IPS DF 19.7 (cell line): ENCODE measurements around the gene MRPS2.
"Not testable (repeated sequence)": the region's sequence is repeated elsewhere in the genome, so short reads cannot be mapped to it uniquely, and the experiment has no call there.

Experiments used
- DNase-seq: peaks from one replicate; pipeline ENCODE4 v3.0.0-alpha.2; 2013; ENCODE audit warnings: low read depth, low spot score

Gene MRPS2

DNA sequence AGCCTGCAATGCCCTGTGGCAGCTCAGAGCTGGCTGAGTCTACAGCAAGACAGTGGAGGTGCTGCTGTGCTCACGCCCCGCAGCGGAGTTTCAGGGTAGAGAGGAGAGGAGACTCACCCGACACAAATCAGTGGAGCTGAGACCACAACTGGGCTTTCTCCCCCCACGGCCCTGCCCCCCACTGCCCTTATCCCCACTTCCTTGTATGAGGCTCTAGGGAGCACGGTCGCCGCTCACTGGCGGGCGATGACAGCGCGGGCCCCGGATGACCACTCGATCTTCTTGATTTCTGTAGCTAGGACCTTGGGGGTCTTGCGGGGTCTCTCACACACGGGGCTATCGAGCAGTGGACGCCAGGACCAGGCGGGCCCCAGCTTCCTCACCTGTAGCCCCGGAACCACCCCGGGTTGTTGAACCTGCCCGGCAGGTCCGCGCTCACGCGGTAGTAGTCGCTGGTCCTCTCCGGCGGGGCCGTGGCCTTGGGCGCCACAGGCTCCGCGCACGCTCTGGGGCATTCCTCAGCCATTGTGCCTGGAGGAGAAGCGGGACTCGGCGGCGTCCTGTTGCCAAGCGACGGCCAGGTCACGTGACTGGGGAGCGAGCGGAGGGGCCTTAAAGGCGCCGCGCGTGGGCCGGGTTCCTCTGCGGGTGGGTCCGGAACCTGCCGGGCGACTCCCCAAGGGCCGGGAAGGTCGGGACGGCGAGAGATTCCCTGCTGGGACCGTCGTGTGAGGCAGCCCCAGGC lies 984 bp upstream of the MRPS2 start:
- DNase-seq, result no peak

DNA sequence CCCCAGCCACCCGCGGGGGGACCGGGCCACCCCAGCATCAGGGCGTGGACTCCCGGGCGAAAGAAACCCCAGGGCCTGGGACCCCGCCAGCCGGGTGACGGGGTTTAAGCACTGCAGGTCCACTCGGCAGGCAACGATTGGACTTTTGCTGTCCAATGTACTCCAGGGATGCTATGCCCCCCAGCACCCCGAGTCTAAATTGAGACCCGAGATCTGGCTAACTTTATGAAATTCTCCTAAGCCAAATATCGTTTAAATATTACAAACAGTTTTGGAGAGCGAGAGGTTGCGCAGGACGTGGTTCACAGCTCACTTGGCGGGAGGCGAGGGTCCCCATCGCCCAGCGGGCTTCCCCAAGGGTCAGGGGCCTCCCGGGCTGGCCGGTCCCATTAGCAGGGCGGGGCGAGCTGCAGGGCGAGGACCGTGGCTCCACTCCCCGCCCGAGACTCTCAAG lies 384 bp upstream of the MRPS2 start:
- DNase-seq, result no peak

DNA sequence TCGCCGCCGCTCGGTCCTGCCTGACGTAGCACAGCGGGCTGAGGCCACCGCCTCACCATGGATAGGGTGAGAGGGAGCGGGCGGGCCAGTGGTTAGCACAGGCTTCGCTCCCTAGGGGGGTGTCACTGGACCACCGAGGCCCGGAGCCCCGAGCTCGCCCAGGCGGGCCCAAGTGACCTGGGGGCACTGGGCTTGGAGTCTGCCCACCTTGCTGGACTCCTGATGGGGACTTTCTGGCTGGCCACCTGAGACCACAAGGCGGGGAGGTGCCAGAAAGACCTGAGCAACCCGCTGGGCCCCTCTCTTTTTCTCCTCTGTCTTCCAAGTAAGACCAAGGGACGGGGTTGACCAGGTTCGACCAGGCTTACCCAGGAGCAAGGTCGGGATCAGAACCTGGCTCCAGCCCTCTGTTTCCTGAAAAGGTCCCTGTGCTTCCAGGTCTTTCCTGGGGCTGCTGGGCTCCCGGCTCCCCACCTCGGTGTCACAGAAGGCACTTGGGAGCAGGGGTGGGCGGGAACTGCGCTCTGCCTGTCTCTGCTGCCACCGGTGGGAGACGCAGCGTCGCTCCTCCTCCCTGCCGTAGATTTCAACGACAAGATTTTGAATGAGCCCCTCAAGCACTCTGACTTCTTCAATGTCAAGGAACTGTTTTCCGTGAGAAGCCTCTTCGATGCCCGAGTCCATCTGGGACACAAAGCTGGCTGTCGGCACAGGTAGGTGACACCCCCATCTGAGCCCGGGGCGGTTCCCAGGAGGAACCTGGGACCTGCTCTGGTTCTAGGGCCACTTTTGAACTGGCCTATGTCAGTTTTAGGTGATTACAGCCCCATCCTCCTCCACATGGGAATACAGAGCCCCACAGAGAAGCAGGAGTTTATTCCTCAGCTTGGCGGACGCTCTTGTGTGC lies 1.0 kb downstream of the MRPS2 start:
- DNase-seq, result no peak

DNA sequence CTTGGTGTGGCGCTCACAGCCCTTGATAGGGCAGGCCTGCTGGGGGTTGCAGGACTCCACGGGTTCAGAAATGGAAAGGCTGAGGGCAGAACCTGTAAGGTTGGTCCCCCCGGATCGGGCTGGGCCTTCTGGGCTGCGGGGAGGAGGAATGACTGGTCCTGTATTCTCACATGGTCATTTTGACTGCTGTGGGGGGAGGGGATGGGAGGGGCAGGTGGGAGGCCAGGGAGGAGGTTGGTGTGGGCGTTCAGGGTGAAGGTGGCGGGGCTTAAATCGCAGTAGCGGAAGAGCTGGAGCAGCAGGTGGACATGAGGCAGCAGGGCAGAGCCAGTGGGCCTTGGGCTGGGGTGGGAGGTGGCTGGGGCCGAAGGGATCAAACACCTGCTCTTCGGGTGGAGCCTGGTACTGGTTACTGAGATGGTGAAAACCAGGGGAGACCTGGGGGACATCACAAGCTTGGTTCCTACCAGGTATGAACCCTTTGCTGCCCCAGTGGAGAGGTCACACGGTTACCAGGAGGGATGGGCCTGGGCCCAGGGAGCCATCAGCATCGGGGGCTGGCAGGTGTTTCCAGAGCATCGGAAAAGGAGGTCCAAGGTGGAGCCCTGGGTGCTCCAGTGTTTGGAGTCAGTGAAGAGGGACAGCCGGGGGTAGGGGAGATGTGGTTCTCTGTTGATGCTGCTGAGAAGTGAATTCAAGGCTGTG lies 1.8 kb downstream of the MRPS2 start:
- DNase-seq, result no peak

DNA sequence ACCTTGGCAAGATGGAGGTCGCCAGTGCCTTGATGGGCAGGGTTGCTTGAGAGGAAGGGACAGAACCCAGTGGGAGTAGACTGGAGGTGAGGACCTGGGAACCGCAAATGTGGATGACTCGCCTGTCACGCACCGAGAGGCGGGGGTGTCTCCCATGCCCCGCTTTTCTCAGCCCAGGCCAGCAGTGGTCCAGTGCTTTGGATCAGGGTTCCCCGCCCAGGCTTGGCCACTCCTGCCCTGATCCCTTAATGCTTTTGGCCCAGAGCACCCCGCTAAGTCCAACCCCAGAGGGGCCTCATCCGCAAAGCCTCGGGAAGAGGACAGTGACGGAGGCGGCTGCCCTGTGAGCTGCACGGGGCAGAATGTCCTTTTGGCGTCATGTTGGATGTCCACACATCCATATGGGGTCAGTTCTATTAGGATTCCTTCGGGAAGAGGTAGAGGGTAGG lies 2.4 kb downstream of the MRPS2 start:
- DNase-seq, result no peak

DNA sequence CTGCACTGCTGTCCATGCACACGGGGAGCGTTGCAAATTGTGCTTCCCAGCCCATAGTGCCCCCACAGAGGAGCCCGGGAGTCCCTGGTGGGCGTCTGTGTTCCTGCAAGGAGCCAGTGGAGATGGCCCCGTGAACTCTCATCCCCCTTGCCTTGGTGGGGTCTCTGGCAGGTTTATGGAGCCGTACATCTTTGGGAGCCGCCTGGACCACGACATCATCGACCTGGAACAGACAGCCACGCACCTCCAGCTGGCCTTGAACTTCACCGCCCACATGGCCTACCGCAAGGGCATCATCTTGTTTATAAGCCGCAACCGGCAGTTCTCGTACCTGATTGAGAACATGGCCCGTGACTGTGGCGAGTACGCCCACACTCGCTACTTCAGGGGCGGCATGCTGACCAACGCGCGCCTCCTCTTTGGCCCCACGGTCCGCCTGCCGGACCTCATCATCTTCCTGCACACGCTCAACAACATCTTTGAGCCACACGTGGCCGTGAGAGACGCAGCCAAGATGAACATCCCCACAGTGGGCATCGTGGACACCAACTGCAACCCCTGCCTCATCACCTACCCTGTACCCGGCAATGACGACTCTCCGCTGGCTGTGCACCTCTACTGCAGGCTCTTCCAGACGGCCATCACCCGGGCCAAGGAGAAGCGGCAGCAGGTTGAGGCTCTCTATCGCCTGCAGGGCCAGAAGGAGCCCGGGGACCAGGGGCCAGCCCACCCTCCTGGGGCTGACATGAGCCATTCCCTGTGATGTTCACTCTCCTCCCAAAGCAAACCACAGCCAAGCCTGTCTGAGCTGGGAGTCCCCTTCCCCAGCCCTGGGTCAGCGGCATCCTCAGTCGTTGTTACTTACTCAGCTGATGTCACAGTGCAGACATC lies 3.1 kb downstream of the MRPS2 start:
- no peak for DNase-seq

DNA sequence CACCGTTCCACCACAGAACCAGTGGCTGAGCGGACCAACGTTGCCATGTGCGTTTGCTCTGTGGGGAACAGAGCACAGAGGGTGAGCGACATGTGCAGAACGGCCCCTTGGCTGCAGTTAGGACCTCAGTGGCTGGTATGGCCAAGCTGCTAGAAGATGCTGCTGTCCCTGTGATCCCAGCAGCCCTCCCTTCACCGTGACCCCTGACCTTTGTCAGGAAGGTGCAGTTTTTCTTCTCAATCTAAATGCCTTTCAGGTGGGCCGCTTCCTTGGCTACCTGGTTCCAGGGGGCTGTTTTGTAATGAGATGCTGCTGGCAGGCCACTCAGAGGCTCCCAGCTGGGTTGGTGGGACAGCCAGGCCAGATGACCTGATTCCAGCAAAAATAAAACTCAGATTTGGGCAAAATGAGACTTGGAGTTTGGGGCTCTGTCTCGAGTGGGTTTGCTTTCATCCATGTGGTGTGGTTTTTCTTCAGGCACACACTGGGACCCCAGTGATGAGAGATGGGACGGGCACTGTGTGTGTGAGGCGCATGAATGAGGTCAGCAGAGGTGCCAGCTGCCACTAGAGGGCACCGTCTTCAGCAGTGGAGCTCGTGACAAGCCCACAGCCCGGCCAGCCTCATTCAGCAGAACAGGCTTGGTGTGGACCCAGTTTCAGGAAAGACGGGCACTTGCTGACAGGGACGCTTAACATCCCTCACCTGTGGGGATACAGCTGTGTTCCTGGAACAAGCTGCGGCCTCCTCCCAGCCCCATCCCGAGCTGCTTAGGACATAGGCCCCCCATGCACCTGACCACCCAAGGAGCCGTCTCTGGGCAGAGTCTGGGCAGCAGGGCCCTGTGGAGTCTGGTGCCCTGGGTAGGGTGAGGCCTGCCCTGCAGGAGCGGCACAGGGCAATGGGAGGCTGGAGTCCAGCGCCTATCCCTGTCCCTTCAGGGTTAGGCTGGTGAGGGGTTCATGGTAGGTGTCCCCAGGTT lies 4.1 kb downstream of the MRPS2 start:
- no peak for DNase-seq

DNA sequence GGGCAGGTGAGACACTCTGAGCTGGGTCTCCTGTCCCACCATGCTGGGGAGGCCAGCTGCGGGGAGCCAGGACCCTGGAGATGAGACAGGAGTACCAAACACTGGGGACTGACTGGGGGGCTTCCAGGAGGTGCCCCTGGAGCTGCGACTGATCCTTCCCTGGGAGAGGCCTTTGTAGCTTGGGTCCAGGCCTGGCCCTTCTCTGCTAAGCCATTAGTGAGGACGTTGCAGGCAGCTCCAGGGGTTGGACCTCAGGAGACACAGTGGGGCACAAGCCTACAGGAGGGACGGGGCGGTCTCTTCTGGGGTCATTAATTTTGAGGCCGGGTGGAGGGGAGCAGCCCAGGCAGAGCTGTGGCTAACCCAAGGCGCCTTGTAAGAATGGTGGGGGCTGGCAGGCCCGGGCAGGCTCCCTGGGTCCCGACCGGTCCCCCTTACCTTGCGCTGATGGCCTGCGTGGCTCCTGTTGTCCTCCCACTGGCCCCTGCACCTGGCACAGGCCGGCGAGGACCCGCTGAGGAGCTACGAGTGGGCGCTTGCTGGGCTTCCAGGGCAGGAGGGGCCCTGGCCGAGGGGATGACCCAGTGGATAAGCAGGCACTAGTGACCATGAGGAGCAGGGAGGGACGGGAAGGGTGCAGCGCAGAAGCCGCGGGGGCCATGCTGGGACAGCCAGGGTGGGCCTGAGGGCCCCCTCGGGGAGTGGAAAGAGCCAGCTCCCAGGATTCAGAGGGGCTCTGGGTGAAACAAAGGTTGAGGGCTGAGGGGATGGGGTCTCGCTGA lies 5.1 kb downstream of the MRPS2 start:
- no peak for DNase-seq

DNA sequence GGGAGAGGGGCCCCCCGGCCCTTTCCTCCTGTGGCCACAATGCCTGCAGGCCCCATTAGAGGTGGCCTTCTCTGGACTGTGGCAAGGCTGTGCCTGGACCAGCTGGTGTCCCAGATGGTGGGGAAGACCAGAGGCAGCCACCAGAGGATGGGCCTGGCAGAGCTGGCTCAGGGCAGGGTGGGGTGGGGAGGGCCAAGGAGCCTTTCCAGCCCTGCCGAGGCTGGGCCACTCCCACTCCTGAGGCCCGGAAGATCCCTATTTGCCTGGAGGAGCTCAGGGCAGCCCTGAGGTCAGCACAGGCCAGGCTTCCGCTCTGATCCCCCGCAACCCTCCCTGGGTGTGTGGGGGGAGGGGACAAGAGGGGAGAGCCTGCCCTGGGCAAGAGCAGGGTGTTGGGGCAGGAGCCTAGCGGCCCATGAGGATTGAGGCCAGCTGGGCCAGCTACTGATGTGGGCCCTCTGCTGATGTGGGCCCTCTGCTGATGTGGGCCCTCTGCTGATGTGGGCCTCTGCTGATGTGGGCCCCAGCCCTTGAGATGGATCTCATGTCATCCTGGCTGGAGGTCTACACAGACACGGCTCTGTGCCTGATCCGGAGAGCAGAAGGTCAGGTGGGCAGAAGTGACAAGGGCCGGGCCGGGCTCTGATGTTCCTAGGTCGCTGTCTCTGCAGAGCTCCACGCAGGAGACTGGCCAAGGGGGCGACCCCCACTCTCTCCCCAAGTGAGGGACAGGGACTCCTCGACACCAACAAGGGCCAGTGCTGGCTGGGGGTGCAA lies 6.0 kb downstream of the MRPS2 start:
- DNase-seq, result no peak

DNA sequence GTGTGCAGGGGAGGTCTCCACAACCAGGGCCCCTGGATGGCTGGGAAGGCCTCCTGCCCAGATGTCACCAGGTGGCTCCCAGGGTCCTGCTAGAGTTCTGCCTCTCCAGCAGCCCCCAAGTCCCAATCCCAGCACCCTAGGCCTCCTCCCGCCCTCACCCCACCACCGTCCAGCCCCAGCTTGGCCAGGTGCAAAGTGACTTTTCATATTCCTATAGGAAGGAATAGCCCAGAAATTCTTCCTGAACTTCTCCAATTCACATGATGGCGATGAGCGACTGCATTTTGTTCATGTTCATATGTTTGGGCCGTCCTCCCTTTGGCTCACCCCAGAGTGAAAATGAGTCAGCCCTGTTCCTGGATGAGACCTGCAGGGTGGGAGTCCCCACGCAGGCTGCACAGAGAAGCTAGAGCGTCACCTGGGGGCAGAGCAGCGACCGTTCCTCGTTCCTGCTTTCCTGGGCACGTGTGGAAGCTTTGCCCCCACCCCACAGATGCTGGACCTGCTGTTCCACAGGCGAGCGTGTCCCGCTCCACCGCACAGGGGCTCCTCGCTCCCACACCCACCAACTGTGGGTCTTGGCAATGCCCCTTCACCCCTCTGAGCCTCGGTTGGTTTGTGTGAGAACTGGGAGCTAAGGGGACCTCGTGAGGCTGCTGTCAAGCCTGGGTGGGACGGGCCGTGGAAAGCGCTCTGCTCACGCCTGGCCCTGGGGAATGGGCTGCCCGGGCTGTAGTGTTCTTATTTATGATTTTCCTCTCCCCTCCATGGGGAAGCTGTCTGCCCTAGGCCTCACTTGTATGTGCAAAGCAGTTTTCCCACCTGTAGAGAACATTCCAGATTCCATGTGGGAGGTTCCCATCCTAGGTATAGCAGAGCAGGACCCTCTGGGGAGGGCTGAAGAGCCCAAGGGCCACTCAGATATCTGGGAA lies 6.9 kb downstream of the MRPS2 start:
- no peak for DNase-seq

DNA sequence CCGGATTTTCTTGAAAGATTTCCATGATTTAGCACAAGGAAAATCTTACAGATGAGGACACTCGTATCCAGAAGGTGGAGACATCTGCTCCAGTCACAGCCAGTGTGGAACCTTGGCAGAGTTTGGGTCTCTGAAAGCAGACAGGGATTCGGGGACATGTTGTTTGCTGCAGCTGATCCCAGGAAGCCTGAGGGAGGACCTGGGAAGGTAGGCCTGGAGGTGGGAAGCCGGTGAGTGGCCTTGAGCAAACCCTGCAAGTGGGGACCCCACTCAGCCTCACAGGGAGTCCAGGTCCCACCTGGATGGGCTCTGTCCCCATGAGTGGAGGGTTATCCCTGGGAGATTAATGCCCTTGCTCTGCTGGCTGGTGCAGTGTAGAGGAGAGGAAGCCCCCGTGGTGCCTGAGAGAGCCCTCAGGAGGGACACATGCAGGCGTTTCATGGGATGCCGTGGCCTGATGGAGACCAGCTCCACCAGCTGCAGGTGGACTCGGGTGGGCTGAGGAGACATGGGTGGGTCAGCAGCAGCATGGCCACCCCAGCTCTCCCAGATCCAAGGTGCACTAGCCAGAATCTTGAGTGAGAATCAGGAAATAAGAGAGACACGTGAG lies 7.8 kb downstream of the MRPS2 start:
- no peak for DNase-seq

DNA sequence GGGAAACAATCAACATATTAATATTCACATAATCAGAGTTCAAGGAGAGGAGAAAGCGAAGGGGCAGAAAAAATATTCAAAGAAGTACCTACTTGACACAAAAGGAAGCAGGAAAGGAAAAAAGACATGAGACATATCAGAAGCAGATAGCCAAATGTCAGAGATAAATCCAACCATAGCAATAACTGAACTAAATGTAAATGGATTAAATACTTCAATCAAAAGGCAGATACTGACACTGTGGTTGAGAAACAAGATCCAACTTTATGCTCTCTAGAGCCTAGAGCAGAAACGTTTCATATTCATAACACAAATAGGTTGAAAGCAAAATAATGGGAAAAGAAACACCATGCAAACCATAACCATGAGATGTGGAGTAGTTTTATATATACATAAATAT lies 9.0 kb downstream of the MRPS2 start:
- DNase-seq, result no peak

DNA sequence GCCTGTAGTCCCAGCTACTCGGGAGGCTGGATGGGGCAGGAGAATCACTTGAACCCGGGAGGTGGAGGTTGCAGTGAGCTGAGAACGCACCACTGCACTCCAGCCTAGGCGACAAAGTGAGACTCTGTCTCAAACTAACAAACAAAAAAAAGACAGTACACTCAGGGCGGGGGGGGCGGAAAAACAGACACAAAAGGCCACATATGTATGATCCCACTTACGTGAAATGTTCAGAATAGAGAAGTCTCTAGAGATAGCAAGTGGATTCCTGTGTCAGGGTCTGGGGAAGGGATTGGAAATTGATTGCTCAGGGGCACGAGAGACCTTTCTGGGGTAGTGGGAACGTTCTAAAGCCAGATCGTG lies 11.7 kb downstream of the MRPS2 start:
- DNase-seq, result no peak

DNA sequence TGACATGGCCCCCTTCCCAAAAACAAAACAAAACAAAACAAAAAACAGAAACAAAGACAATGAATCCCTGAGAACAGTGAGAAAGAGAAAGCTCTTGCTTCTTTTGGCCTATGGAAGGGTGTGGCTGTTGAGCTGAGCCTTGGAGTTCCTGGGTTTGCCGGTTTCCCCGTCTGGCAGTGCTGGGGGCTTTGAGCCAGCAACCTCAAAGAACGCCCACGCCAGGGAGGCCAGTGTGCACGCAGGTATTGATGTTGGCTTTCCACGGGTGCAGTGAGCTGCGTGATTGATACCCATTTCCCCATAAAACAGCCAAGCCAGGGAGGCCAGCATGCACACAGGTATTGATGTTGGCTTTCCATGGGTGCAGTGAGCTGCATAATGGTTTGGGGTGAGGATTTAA lies 12.4 kb downstream of the MRPS2 start:
- no peak for DNase-seq

DNA sequence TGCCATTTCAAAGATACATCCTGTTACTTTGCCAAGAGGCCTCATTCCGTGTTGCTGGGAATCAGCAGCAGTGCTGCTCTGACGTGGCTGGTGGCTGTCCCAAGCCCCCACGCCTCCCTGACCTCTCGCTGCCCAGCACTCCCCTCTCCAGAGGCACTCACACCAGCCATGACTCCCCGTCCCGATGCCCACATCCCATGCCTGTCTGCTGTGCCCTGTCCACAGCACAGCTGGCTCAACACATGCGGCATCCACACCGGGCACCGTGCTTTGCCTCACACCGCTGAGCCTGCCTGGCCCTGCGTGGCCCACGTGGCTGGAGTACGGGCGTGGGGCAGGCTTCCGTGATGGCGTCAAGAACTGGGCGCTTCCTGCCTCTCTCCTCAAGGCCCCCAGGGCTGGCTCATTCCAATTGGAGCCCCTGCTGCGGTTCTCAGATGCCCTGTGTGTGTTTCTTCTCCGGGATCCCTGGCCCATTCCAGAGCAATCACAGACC lies 12.9 kb downstream of the MRPS2 start:
- no peak for DNase-seq

DNA sequence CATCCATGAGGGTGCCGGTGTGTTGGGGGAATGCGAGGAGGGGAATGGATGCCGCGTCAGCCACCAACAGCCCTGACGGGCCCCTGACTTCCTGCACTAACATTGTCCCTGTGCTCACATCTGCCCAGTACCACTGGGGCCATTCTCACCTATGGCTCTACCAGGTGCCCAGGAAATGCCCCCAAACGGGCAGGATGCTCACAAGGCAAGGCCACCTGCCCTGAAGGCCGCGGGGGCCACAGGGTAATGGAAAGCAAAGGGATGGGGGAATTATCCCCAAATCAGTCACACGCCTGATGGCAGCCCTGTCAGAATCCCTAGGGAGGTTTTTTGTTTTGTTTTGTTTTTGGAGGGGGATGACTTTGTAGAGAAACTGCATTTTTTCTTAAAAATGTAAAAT lies 13.4 kb downstream of the MRPS2 start:
- DNase-seq, result not testable (repeated sequence)
